B cell (primary cell): ENCODE measurements around the gene CACNA2D2. TPM values are rescaled to one million over a fixed set of nuclear protein-coding genes. Genes with fewer than 3 reads are reported as not detected.

Experiments used
- ATAC-seq: fragments of 200-7000 bp; cut with Tn5 transposase; one replicate; pipeline ENCODE4 v1.10.0; 2021; ENCODE audit warnings: low read depth, mild to moderate bottlenecking, moderate number of reproducible peaks, moderate library complexity
- CTCF ChIA-PET: fragments of 350-600 bp; sonication (Branson Sonifier 250); formaldehyde crosslinking; loops from one replicate; lab custom pipeline; 2021; ENCODE audit warnings: antibody characterized with exemption, inconsistent platforms; lab: Charles Lee
- POLR2A ChIA-PET: fragments of 350-600 bp; sonication (Branson Sonifier 250); formaldehyde crosslinking; loops from one replicate; lab custom pipeline; 2021; ENCODE audit warnings: antibody characterized with exemption; lab: Charles Lee
- DNase-seq: peaks from one replicate; pipeline ENCODE4 v3.0.0; 2013
- H2AFZ ChIP-seq: 2 replicates; pipeline ENCODE4 v1.6.1; 2012; ENCODE audit warnings: mild to moderate bottlenecking, low read depth, low read length; ENCODE audit not compliant: insufficient read depth, poor library complexity, severe bottlenecking
- H3K27ac ChIP-seq, 2 donors: 1 replicate in 1 of 2; 2 replicates in 1 of 2; pipeline ENCODE4 v1.5.1; 2012 to 2013; ENCODE audit warnings: low read length in 2 of 2, mild to moderate bottlenecking in 2 of 2, moderate library complexity in 1 of 2
- H3K27me3 ChIP-seq, 4 experiments: fragments of 200-600 bp in 1 of 4; sonication (generic) in 1 of 4; replicated peaks in 1 of 4; 1 replicate in 2 of 4; 2 replicates in 2 of 4; pipeline versions ENCODE4 v1.6.1 to v1.7.0; 2013 to 2016; ENCODE audit warnings: low read length in 3 of 4, mild to moderate bottlenecking in 2 of 4, mixed read lengths in 1 of 4, moderate library complexity in 1 of 4; ENCODE audit not compliant: insufficient read depth in 4 of 4, control insufficient read depth in 3 of 4; ENCODE audit errors: control extremely low read depth in 1 of 4
- H3K36me3 ChIP-seq, 2 experiments: replicated peaks in 1 of 2; 1 replicate in 1 of 2; 2 replicates in 1 of 2; pipeline versions ENCODE4 v1.6.1 to v1.7.1; 2013; ENCODE audit warnings: low read length in 1 of 2; ENCODE audit not compliant: insufficient read depth in 2 of 2, control insufficient read depth in 1 of 2; ENCODE audit errors: control extremely low read depth in 1 of 2, extremely low read depth in 1 of 2
- H3K4me1 ChIP-seq, 2 donors: fragments of 200-600 bp in 1 of 2; sonication (generic) in 1 of 2; 1 replicate in 1 of 2; 2 replicates in 1 of 2; pipeline versions ENCODE4 v1.5.1 to v1.6.1; 2013 to 2017; ENCODE audit warnings: low read length in 2 of 2; ENCODE audit not compliant: control insufficient read depth in 2 of 2, insufficient read depth in 2 of 2
- H3K4me2 ChIP-seq: replicated peaks from 2 replicates; pipeline ENCODE3; 2012; ENCODE audit warnings: mild to moderate bottlenecking, low read depth, low read length; ENCODE audit not compliant: poor library complexity, severe bottlenecking
- H3K4me3 ChIP-seq, 5 experiments: fragments of 200-600 bp in 1 of 5; sonication (generic) in 1 of 5; 1 replicate in 3 of 5; 2 replicates in 2 of 5; pipeline versions ENCODE4 v1.5.1 to v1.7.0; 2011 to 2016; ENCODE audit warnings: low read length in 4 of 5, mild to moderate bottlenecking in 4 of 5, low read depth in 2 of 5, control low read depth in 1 of 5, moderate library complexity in 1 of 5; ENCODE audit not compliant: insufficient read depth in 1 of 5; ENCODE audit errors: control extremely low read depth in 1 of 5, extremely low read depth in 1 of 5
- H3K79me2 ChIP-seq: fragments of 200-600 bp; sonication (generic); one replicate; pipeline ENCODE4 v1.6.0; 2016; ENCODE audit warnings: low read length; ENCODE audit not compliant: control insufficient read depth, insufficient read depth
- H3K9ac ChIP-seq: fragments of 200-600 bp; sonication (generic); 2 replicates; pipeline ENCODE4 v1.6.1; 2017; ENCODE audit warnings: mild to moderate bottlenecking, low read length, moderate library complexity
- H3K9me3 ChIP-seq, 3 donors: one replicate each; pipeline versions ENCODE4 v1.6.1 to v1.7.1; 2013; ENCODE audit warnings: low read length in 2 of 3; ENCODE audit not compliant: control insufficient read depth in 2 of 3, insufficient read depth in 1 of 3; ENCODE audit errors: control extremely low read depth in 1 of 3
- H4K20me1 ChIP-seq: 2 replicates; pipeline ENCODE4 v1.6.0; 2012; ENCODE audit warnings: mild to moderate bottlenecking, low read length; ENCODE audit not compliant: insufficient read depth, control insufficient read depth, poor library complexity, severe bottlenecking
- H3K27ac Mint-ChIP-seq: one replicate; pipeline ENCODE4 v1.8.0; 2021; ENCODE audit warnings: mixed read lengths
- H3K27me3 Mint-ChIP-seq: one replicate; pipeline ENCODE4 v1.8.0; 2021; ENCODE audit warnings: mixed read lengths
- H3K4me1 Mint-ChIP-seq: one replicate; pipeline ENCODE4 v1.8.0; 2021; ENCODE audit warnings: mixed read lengths
- H3K4me3 Mint-ChIP-seq: one replicate; pipeline ENCODE4 v1.8.0; 2021; ENCODE audit warnings: mixed read lengths
- H3K9me3 Mint-ChIP-seq: one replicate; pipeline ENCODE4 v1.8.0; 2022; ENCODE audit warnings: mixed read lengths; ENCODE audit not compliant: insufficient read depth
- EZH2 ChIP-seq: IDR thresholded peaks from 2 replicates; pipeline ENCODE4 v1.6.1; 2012; ENCODE audit warnings: borderline replicate concordance, low read depth, mild to moderate bottlenecking, moderate library complexity, low read length; ENCODE audit not compliant: insufficient read depth, poor library complexity, severe bottlenecking
- WGBS: methylation state at CpG from one replicate; pipeline ENCODE4 v1.1.5; 2013; ENCODE audit warnings: missing lambda C conversion rate; ENCODE audit not compliant: insufficient coverage; 5-methylcytosine and 5-hydroxymethylcytosine counted together
- intact Hi-C: fragments of 100-400 bp; cut with micrococcal nuclease; formaldehyde crosslinking; loops from one replicate; pipeline ENCODE4 v1.10.0; 2022
- polyA plus RNA-seq: library from polyadenylated mRNA; depleted of rRNA; stranded (reverse); fragments of >200 nt; gene quantifications from 2 replicates; pipeline ENCODE4 v1.2.3, GENCODE V29; 2012
- small RNA-seq: library from RNA; depleted of rRNA; stranded (forward); fragments of <200 nt; gene quantifications from one replicate; pipeline ENCODE3, GENCODE V24; 2012; ENCODE audit warnings: low replicate concordance, low read depth; ENCODE audit not compliant: insufficient read length
- total RNA-seq, 2 donors: library from RNA; stranded (reverse); fragments of 120-200 nt in 1 of 2; gene quantifications; 1 replicate in 1 of 2; 2 replicates in 1 of 2; pipeline versions ENCODE4 v1.2.3 to v1.2.4, GENCODE V29; 2013 to 2022
- TF ChIP-seq, protein P1 (sequence below): fragments of 200-600 bp; IDR thresholded peaks from one replicate; pipeline ENCODE4 v1.8.0; 2022; ENCODE audit warnings: antibody characterized with exemption, mild to moderate bottlenecking

The CACNA2D2 gene
- total and polyA plus RNA-seq, 2 donors (not counting 1 experiment from before 2014, with no cell fraction given), result 0.69 to 1.2 TPM

DNA sequence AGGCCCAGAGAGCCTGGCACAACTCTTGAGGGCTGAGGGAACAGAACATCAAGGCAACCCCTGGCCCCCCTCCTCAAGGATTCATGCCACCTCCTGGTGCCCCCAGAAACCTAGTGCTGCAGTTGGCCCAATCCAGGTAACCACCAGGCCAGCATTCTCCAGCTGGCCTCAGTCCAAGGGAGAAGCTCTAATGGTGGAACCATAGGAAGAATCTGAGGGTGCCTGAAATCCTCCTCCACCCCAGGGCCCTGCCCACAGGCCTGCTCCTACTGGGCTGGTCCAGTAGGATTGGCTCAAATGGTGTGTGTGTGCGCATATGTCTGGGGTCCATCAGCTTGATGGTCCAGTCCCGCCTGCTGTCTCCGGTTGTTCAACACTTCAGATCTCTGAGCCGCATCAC, 188.6 kb downstream of the CACNA2D2 start:
- Histone ChIP-seq H3K9me3 (no peaks in the 10 kb centered on the region), H3K36me3 (peaks cover 0 to 3% of the 10 kb centered on the region in 2 experiments), H3K4me3 (no peak overlapping the region), H3K4me1 (peaks cover 12 to 36% of the 10 kb centered on the region in 2 donors), H3K27me3 (no peaks in the 10 kb centered on the region), H3K4me2 (no peak overlapping the region), H3K79me2 (no peaks in the 10 kb centered on the region), H2AFZ (no peak overlapping the region), H3K27ac (no peak overlapping the region), H3K9ac (no peak overlapping the region), H4K20me1 (no peaks in the 10 kb centered on the region)
- Mint-ChIP-seq H3K9me3 (no peaks in the 10 kb centered on the region), H3K4me3 (no peak overlapping the region), H3K4me1 (peaks cover 27% of the 10 kb centered on the region), H3K27ac (no peak overlapping the region), H3K27me3 (no peaks in the 10 kb centered on the region)
- ChIA-PET POLR2A (no interaction called here), CTCF (interaction anchor here (1.1 to 2.5 kb wide), 4 partner anchors 10 to 775 kb away, joined by 4 to 11 read pairs (median 4); no protein-coding TSS in a partner anchor)
- intact Hi-C loops, result no loop called here
- 100% methylated on average over 3 of the region's 4 CpGs for WGBS
- TF ChIP-seq, protein P1, sequence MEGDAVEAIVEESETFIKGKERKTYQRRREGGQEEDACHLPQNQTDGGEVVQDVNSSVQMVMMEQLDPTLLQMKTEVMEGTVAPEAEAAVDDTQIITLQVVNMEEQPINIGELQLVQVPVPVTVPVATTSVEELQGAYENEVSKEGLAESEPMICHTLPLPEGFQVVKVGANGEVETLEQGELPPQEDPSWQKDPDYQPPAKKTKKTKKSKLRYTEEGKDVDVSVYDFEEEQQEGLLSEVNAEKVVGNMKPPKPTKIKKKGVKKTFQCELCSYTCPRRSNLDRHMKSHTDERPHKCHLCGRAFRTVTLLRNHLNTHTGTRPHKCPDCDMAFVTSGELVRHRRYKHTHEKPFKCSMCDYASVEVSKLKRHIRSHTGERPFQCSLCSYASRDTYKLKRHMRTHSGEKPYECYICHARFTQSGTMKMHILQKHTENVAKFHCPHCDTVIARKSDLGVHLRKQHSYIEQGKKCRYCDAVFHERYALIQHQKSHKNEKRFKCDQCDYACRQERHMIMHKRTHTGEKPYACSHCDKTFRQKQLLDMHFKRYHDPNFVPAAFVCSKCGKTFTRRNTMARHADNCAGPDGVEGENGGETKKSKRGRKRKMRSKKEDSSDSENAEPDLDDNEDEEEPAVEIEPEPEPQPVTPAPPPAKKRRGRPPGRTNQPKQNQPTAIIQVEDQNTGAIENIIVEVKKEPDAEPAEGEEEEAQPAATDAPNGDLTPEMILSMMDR, result no peak
- TF ChIP-seq EZH2, result no peak
- DNase-seq (no peak), ATAC-seq (no peak)

DNA sequence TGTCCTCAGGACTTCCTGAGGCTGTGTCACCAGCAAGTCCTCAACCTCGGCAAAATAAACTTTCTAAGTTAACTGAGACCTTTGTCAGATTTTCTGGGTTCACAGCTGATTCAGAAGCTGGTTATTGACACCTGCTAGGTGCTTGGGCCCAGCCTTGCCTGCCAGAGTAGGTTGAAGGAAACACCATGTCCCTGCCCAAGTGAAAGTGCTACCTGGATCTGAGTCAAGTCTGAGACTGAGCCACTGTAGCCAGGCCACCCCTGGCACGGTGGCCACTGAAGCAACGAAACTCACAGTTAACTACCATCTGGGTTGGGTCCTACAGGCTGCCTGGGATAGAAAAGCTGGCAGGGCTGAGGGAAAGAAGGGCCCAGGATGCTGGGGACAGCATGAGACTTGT, 189.1 kb downstream of the CACNA2D2 start:
- intact Hi-C loops, result no loop called here
- Histone ChIP-seq H3K4me3 (no peak overlapping the region), H3K4me1 (peaks cover 12 to 32% of the 10 kb centered on the region in 2 donors), H3K27ac (no peak overlapping the region), H3K9me3 (peaks cover 0 to 3% (median 0%) of the 10 kb centered on the region in 3 donors), H4K20me1 (no peaks in the 10 kb centered on the region), H3K9ac (no peak overlapping the region), H3K79me2 (no peaks in the 10 kb centered on the region), H3K36me3 (peaks cover 0 to 3% of the 10 kb centered on the region in 2 experiments), H3K27me3 (no peaks in the 10 kb centered on the region), H2AFZ (no peak overlapping the region), H3K4me2 (no peak overlapping the region)
- Mint-ChIP-seq H3K27me3 (no peaks in the 10 kb centered on the region), H3K27ac (no peak overlapping the region), H3K9me3 (no peaks in the 10 kb centered on the region), H3K4me3 (no peak overlapping the region), H3K4me1 (peaks cover 23% of the 10 kb centered on the region)
- DNase-seq (no peak), ATAC-seq (no peak)
- 90% methylated on average over 2 of the region's 3 CpGs for WGBS
- ChIA-PET POLR2A (interaction anchor here (0.6 kb wide), 1 partner anchor 16 kb away, joined by 3 read pairs; no protein-coding TSS in a partner anchor), CTCF (interaction anchor here (1.3 to 2.5 kb wide), 3 partner anchors 10 to 775 kb away, joined by 4 to 11 read pairs (median 5); no protein-coding TSS in a partner anchor)
- TF ChIP-seq, protein P1, result no peak
- TF ChIP-seq EZH2, result no peak

Small RNA genes lying within 50 kb of the gene (small RNA-seq; reads per million reads assigned to genes)
- 0.57 reads per million for gene RNA5SP131

Other genes with a start within 250 kb of the CACNA2D2 start
- gene SEMA3B, start 234.5 kb downstream of the CACNA2D2 start, total RNA-seq, result 0.34 and 0.51 TPM in 2 replicates
- 0.52 and 1.2 TPM in 2 replicates for gene SEMA3B, start 234.5 kb downstream of the CACNA2D2 start, polyA plus RNA-seq
- not detected in 2 replicates for gene LSMEM2, start 224.5 kb downstream of the CACNA2D2 start, total RNA-seq
- gene LSMEM2, start 224.5 kb downstream of the CACNA2D2 start, polyA plus RNA-seq, result not detected in 2 replicates
- gene IFRD2, start 211.2 kb downstream of the CACNA2D2 start, total RNA-seq, result 55.8 and 63.4 TPM in 2 replicates
- 71.0 and 80.1 TPM in 2 replicates for gene IFRD2, start 211.2 kb downstream of the CACNA2D2 start, polyA plus RNA-seq
- 1.9 and 3.7 TPM in 2 replicates for gene HYAL3, start 204.2 kb downstream of the CACNA2D2 start, total RNA-seq
- 4.2 and 6.3 TPM in 2 replicates for gene HYAL3, start 204.2 kb downstream of the CACNA2D2 start, polyA plus RNA-seq
- gene NAA80, start 204.2 kb downstream of the CACNA2D2 start, total RNA-seq, result 33.8 and 37.8 TPM in 2 replicates
- 42.3 and 49.0 TPM in 2 replicates for gene NAA80, start 204.2 kb downstream of the CACNA2D2 start, polyA plus RNA-seq
- 0.19 and 0.30 TPM in 2 replicates for gene HYAL1, start 200.1 kb downstream of the CACNA2D2 start, total RNA-seq
- 0.12 TPM in 1 of 2 replicates, not detected in the other for gene HYAL1, start 200.1 kb downstream of the CACNA2D2 start, polyA plus RNA-seq
- gene HYAL2, start 180.9 kb downstream of the CACNA2D2 start, total RNA-seq, result 2.8 and 4.2 TPM in 2 replicates
- gene HYAL2, start 180.9 kb downstream of the CACNA2D2 start, polyA plus RNA-seq, result 2.5 and 5.1 TPM in 2 replicates
- gene TUSC2, start 175.4 kb downstream of the CACNA2D2 start, total RNA-seq, result 25.5 and 28.2 TPM in 2 replicates
- 24.0 and 29.3 TPM in 2 replicates for gene TUSC2, start 175.4 kb downstream of the CACNA2D2 start, polyA plus RNA-seq
- 121 and 124 TPM in 2 replicates for gene RASSF1, start 162.8 kb downstream of the CACNA2D2 start, total RNA-seq
- 223 and 310 TPM in 2 replicates for gene RASSF1, start 162.8 kb downstream of the CACNA2D2 start, polyA plus RNA-seq
- gene ZMYND10, start 157.9 kb downstream of the CACNA2D2 start, total RNA-seq, result 1.8 and 3.3 TPM in 2 replicates
- 2.4 and 3.4 TPM in 2 replicates for gene ZMYND10, start 157.9 kb downstream of the CACNA2D2 start, polyA plus RNA-seq
- 29.6 and 31.3 TPM in 2 replicates for gene NPRL2, start 152.9 kb downstream of the CACNA2D2 start, total RNA-seq
- 64.6 and 64.9 TPM in 2 replicates for gene NPRL2, start 152.9 kb downstream of the CACNA2D2 start, polyA plus RNA-seq
- gene CYB561D2, start 152.8 kb downstream of the CACNA2D2 start, total RNA-seq, result 36.1 and 39.5 TPM in 2 replicates
- gene CYB561D2, start 152.8 kb downstream of the CACNA2D2 start, polyA plus RNA-seq, result 58.6 and 78.9 TPM in 2 replicates
- gene TMEM115, start 144.1 kb downstream of the CACNA2D2 start, total RNA-seq, result 26.2 and 27.2 TPM in 2 replicates
- 10.6 and 19.8 TPM in 2 replicates for gene TMEM115, start 144.1 kb downstream of the CACNA2D2 start, polyA plus RNA-seq
- 14.2 and 14.3 TPM in 2 replicates for gene C3orf18, start 64.1 kb upstream of the CACNA2D2 start, total RNA-seq
- gene C3orf18, start 64.1 kb upstream of the CACNA2D2 start, polyA plus RNA-seq, result 12.1 and 15.4 TPM in 2 replicates
- 43.0 and 43.5 TPM in 2 replicates for gene HEMK1, start 65.9 kb upstream of the CACNA2D2 start, total RNA-seq
- 24.6 and 34.2 TPM in 2 replicates for gene HEMK1, start 65.9 kb upstream of the CACNA2D2 start, polyA plus RNA-seq
- 2.3 and 2.4 TPM in 2 replicates for gene CISH, start 108.1 kb upstream of the CACNA2D2 start, total RNA-seq
- 2.2 and 3.5 TPM in 2 replicates for gene CISH, start 108.1 kb upstream of the CACNA2D2 start, polyA plus RNA-seq
- gene MAPKAPK3, start 113.5 kb upstream of the CACNA2D2 start, total RNA-seq, result 18.2 and 18.8 TPM in 2 replicates
- gene MAPKAPK3, start 113.5 kb upstream of the CACNA2D2 start, polyA plus RNA-seq, result 16.8 and 17.8 TPM in 2 replicates
- 0.17 and 0.30 TPM in 2 replicates for gene DOCK3, start 171.3 kb upstream of the CACNA2D2 start, total RNA-seq
- gene DOCK3, start 171.3 kb upstream of the CACNA2D2 start, polyA plus RNA-seq, result 0.06 TPM in 2 replicates